GM19023 (cell line): ENCODE results near the gene SLC29A4.
"Not testable (repeated sequence)": the region's sequence is repeated elsewhere in the genome, so short reads cannot be mapped to it uniquely, and the experiment has no call there.

ENCODE experiments used
- ATAC-seq: cut with Tn5 transposase; IDR thresholded peaks from one replicate; pipeline ENCODE4 v1.9.1; 2021; ENCODE audit warnings: mild to moderate bottlenecking, moderate library complexity; ENCODE audit not compliant: unreplicated experiment

Gene SLC29A4

DNA sequence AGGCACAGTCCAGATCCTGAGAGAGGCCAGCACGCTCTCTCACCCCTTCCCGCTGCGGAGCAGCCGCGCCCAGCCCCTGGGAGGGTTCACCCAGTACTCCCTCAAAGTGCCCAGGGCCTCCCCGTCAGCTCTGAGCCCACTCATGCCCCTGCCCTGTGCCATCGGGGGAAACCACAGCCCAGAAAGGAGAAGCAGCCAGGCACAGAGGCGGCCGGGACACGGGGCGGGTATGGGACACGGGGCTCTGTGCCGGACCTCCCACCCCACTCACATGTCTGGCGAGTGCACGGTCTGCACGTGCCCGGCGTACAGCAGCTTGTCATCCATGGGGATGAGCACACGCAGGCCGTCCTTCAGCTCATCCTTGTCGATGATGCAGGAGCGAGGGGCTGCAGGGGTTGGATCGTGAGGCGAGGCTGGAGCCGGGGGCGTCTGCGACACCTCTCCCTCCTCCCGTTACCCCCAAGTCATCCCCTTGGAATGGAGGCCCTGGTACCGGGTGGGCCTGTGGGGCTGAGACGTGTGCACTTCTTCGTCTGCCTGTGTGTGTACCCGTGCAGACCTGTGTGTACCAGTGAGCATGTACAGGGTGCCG lies 38.2 kb downstream of the SLC29A4 start:
- ATAC-seq, result no peak

GRCh38 chr7:5322621-5323410 lies 40.1 kb downstream of the SLC29A4 start:
- ATAC-seq, result no peak

DNA sequence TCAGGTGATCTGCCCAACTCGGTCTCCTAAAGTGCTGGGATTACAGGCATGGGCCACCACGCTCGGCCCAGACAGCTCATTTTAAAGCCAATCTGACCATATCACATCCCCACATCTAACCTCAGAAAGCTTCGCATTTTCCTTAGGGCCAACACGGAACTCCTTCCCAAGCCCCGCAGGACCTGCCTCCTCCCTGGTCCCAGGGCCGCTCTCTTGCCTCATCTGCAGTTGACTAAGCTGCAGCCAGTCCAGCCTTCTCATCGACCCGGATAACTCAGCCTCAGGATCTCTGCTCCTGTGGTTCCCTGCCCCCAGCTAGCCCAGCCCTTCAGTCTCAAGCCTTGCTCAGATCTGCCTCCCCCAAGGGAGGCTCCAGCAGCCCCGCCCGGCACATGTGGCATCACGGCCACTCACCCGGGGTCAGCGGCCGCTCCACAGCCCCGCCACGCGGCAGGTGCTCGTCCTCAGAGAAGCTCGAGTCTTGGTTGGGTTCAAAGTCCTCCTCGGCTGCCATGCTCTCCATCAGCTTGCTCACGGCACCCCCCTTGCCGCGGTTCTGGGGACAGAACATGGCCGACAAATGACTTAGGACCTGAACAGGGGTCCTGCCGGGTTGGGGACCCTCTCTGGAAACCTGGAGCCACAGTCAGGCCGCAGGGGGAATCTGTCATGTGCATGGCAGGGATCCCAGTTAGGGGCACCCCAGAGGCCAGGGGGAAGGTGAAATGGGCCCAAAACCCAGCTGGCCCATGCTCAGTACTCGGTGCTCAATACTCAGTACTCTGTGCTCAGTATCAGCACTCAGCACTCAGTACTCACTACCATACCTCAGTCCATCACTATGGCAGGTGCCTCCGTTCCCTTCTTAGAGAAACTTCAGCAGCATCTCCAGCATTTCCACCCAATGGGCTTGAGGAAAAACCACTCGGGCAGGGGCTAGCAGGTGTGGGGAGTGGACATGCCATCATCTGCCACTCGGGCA lies 41.3 kb downstream of the SLC29A4 start:
- not testable (repeated sequence) for ATAC-seq

DNA sequence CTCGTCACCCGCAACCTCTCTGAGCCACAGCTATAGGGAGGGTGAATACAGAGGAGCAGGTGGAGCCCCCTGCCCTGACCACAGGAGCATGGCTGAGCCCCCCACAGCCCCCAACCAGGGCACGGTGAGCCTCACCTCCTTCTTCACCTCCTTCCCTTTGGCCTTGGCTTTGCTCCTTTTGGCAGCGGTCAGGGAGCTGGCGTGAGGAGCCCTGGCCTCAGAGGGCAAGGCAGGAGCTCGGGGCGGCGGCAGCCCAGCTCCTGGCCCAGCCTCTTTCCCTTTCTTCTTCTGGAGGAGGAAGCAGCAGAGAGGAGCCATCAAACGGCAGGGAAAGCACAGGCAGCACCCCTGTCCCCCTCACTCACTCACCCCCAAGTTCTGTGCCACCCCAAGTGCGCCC lies 42.2 kb downstream of the SLC29A4 start:
- ATAC-seq, result no peak

GRCh38 chr7:5330288-5330687 lies 47.5 kb downstream of the SLC29A4 start:
- no peak for ATAC-seq

DNA sequence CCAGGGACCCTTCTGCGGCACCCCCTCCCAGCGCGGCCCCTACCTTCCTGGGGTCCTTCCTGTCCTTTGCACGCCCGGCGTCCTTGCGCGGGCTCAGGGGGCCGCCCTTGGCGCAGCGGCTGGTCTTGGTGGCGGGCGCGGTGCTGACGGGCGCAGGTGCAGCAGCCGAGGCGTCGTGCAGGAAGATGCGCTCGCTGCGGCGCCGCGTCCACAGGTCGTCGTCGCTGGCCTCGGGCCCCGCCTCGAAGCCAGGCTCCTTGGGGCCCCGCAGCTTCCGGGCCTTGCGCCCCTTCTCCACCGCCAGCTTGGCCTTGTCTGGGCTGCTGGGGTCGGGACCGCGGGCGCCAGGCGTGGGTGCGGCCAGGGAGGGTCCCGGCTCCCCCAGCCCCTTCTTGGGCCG lies 49.8 kb downstream of the SLC29A4 start:
- ATAC-seq, result no peak

DNA sequence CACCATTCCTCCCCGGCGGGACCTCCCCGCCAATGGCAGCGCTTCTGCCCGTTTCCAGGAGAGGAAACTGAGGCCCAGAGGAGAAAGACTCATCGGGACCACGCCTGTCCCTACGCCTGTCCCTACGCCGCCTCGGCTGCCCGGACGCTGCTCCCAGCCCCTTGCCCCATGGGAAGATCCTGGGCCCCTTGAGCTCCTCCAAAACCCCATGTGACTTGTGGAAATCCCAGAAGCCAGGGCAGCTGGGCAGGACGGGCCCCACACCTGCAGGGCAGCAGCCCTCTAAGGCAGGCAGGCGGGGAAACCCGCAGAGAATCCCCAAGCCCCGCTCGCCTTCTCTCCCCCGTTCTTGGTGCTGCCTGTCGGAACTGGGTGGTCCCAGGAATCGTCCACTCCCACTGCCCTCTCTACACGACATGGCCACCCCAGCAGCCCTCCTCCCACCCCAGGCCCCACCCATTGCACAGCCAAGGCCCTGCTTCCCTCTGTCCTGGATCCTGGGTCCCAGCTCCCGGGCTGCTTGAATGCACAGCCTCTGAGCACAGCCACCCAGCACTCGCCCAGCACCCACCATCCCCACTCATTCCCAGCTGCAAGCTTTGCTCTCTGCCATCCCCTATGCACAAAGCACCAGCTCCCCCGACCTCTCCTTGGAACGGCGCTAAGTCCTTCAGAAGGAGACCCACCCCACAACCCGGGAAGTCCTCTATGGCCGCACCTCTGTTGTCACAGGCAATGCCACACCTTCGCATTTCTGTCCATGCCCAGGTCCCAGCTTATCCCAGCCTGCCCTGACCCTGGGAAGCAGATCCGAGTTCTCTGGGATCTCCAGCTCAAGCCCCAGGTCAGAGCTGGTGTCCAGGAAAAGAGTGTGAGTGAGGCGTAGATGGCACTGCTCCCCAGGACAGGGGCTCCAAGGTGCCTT lies 50.6 kb downstream of the SLC29A4 start:
- ATAC-seq, result no peak

DNA sequence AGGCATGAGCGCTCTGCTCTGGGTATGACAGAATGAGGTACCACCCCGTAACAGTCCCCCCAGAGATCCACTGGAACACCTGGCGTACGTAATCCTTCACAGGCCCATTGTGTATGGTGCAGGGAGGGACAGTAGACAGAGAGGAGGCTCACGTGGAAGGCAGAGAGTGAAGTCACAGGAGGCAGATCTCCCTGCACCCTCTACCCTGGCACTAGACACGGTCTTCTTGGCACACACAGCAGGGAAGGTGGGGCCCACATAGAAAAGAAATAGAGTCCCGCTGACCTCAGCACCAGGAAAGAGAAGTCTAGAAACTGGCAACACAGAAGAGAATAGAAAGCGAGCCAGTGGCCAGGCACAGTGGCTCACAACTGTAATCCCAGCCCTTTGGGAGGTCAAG lies 51.9 kb downstream of the SLC29A4 start:
- no peak for ATAC-seq

GRCh38 chr7:5337047-5337446 lies 54.3 kb downstream of the SLC29A4 start:
- ATAC-seq, result no peak

DNA sequence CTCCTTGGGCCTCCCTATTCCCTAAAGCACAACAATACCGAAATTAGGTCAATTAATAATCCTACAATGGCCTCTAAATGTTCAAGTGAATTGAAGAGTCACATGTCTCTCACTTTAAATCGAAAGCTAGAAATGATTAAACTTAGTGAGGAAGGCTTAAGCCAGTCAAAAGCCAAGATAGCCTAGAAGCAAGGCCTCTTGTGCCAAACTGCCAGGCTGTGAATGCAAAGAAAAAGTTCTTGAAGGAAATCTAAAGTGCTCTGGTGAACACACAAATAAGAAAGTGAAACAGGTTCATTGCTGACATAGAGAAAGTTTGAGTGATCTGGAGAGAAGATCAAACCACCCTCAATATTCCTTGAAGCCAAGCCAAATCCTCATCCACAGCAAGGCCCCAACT lies 57.2 kb downstream of the SLC29A4 start:
- ATAC-seq, result no peak

GRCh38 chr7:5342631-5343030 lies 59.9 kb downstream of the SLC29A4 start:
- ATAC-seq, result no peak

- no peak for ATAC-seq
Measured at GRCh38 chr7:5343884-5344283, 61.1 kb downstream of the SLC29A4 start.

DNA sequence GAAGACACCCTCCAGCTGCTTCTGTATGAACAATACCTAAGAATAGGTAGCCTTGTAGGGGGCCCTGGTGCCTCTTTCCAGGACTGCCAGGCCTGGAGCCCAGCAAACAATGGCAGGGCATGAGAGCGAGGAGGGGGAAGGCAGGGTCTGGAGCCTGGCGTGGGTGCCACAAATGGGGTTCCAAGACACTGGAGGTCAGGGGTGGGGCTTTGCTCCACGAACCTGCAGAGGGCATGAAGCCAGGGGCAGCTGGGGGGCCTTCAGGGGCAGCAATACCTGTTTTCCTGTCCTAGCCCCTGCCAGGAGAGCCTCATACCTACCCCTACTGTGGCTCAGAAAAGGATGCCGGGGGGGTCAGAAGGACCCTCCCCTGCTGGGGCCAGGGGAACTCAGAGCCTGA lies 61.6 kb downstream of the SLC29A4 start:
- no peak for ATAC-seq

DNA sequence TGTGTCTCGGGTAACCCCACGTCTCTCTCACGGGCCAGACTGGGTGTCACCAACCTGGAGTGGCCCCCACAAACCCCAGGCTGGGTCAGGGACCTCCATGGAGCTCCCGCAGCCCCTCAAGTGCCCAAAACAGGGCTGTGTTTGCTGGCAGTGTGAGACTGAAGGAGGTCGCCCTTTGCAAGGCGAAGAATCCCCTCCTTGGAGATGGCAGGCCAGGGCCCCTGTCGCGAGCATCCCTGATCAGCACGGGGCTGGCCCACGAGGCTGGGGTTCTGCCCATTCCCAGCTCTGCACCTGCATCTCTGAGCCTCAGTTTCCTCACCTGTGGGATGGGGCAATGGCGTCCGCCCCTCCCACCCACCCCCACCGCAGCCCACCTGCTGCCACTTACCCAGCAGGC lies 62.4 kb downstream of the SLC29A4 start:
- ATAC-seq, result no peak

DNA sequence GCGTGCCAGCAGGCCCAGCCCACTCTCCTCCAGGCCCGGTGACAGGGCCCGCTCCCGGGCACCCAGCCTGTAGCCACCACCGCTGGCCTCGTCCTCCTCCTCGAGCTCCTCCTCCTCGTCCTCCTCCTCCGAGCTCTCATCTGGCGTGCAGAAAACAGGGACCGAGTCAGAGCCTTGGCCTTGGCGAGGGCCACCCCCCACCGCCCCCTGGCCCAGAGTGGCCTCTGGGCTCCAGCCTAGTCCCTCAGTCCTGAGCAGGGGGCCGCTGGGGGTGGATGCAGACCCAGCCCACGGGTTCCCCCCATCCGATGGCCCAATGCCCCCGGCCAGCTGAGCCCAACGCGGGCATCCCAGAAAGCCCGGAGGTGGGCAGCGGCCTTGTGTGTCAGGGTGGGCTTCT lies 62.9 kb downstream of the SLC29A4 start:
- ATAC-seq, result no peak

GRCh38 chr7:5348134-5349004 lies 65.6 kb downstream of the SLC29A4 start:
- ATAC-seq, result no peak

DNA sequence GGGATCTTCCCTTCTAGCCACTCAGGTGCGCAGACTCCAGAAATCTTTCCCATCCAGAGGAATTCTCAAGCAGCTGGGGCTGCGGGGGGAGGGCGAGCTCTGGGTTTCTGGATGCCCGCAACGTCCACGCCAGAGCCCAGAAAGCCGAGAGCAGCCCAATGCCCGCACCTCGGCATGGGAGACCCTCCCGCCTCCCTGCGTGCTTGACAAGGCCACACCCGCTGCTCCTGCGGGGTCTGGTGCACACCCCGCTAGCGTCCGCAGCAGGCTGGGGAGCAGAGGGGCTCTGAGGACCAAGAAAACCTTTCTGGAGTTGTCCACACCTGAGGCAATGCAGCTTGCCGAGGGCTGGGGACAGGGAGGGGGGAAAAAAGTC lies 66.2 kb downstream of the SLC29A4 start:
- no peak for ATAC-seq

- ATAC-seq, result no peak
Measured at GRCh38 chr7:5349437-5350173, 66.9 kb downstream of the SLC29A4 start.

GRCh38 chr7:5350174-5350463 lies 67.4 kb downstream of the SLC29A4 start:
- ATAC-seq, result no peak
